ENCODE results near the gene TPST1. TPM values are rescaled to one million over a fixed set of nuclear protein-coding genes. Genes with fewer than 3 reads are reported as not detected.

Gene TPST1
- total RNA-seq, 4 donors from 2014 or later: 21.0 to 97.0 (median 34.8) TPM

- H3K4me1 ChIP-seq: no peaks in the 10 kb centered on the region
- intact Hi-C loops (cut with DNase I; ENCODE audit: low total_unique reads): no loop called here
- TF ChIP-seq POLR2A (IDR thresholded peaks at IDR 0.05): no peak
- TF ChIP-seq, protein P1, sequence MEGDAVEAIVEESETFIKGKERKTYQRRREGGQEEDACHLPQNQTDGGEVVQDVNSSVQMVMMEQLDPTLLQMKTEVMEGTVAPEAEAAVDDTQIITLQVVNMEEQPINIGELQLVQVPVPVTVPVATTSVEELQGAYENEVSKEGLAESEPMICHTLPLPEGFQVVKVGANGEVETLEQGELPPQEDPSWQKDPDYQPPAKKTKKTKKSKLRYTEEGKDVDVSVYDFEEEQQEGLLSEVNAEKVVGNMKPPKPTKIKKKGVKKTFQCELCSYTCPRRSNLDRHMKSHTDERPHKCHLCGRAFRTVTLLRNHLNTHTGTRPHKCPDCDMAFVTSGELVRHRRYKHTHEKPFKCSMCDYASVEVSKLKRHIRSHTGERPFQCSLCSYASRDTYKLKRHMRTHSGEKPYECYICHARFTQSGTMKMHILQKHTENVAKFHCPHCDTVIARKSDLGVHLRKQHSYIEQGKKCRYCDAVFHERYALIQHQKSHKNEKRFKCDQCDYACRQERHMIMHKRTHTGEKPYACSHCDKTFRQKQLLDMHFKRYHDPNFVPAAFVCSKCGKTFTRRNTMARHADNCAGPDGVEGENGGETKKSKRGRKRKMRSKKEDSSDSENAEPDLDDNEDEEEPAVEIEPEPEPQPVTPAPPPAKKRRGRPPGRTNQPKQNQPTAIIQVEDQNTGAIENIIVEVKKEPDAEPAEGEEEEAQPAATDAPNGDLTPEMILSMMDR (IDR thresholded peaks at IDR 0.05): no peak
- H3K27ac ChIP-seq: no peak overlapping the region
- H3K9me3 ChIP-seq: no peaks in the 10 kb centered on the region
- DNase-seq: no peak
- no peaks in the 10 kb centered on the region for H3K27me3 ChIP-seq
- no peaks in the 10 kb centered on the region for H3K36me3 ChIP-seq
- H3K4me3 ChIP-seq: no peak overlapping the region
These were observed 16.5 kb upstream of the TPST1 start for GRCh38 chr7:66188645-66189044.

- no peak for DNase-seq
- Histone ChIP-seq H3K4me3 (no peak overlapping the region), H3K27me3 (no peaks in the 10 kb centered on the region), H3K27ac (no peak overlapping the region), H3K9me3 (no peaks in the 10 kb centered on the region), H3K36me3 (no peaks in the 10 kb centered on the region), H3K4me1 (no peaks in the 10 kb centered on the region)
- TF ChIP-seq POLR2A (IDR thresholded peaks at IDR 0.05): no peak
- TF ChIP-seq, protein P1 (IDR thresholded peaks at IDR 0.05): no peak
- intact Hi-C loops (cut with DNase I; ENCODE audit: low total_unique reads): no loop called here
These were observed 15.2 kb upstream of the TPST1 start for GRCh38 chr7:66189695-66190503.

DNA sequence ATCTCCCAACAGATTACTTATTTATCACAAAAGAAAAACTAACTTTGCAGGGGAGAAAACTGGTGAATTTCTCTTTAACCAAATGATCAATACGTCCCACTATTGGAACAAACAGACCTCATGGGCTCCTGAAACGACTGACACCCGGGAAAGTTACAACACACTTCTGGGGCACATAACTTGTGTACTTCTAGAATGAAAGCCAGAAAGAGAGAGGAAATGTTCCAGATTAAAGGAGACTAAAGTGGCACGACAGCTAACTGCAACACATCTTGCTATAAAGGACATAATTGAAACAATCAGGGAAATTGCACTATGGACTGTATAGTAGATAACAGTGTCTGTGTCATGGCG, 14.7 kb upstream of the TPST1 start:
- Histone ChIP-seq H3K27me3 (no peaks in the 10 kb centered on the region), H3K9me3 (no peaks in the 10 kb centered on the region), H3K4me3 (no peak overlapping the region), H3K36me3 (no peaks in the 10 kb centered on the region), H3K27ac (no peak overlapping the region), H3K4me1 (no peaks in the 10 kb centered on the region)
- TF ChIP-seq POLR2A (IDR thresholded peaks at IDR 0.05): no peak
- no peak for DNase-seq
- intact Hi-C loops (cut with DNase I; ENCODE audit: low total_unique reads): no loop called here

DNA sequence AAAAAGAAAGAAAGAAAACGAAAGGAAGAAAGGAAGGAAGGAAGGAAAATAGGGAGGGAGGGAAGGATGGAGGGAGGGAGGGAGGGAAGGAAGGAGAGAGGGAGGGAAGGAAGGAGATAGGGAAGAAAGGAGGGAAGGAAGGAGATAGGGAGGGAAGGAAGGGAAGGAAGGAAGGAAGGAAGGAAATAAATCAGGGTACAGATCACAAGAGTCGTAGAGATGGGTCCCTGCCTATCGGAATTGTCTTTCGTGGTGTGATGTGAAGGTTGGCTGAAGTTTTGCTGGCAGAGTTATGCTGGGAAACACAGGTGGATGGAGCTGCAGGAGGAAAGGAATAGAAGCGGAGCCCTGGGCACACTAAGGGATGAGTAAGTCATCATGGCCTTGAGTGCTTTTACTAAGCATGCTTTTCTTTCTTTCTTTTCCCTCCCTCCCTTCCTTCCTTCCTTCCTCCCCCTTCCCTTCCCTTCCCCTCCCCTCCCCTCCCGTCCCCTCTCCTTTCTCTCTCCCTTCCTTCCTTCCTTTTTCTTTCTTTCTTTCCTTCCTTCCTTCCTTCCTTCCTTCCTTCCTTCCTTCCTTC, 11.9 kb upstream of the TPST1 start:
- no peak for TF ChIP-seq POLR2A (IDR thresholded peaks at IDR 0.05)
- TF ChIP-seq, protein P1 (IDR thresholded peaks at IDR 0.05): no peak

GRCh38 chr7:66198469-66198868, 6.7 kb upstream of the TPST1 start:
- Histone ChIP-seq H3K36me3 (no peaks in the 10 kb centered on the region), H3K27ac (no peak overlapping the region), H3K27me3 (no peaks in the 10 kb centered on the region), H3K9me3 (no peaks in the 10 kb centered on the region), H3K4me1 (no peaks in the 10 kb centered on the region), H3K4me3 (no peak overlapping the region)
- DNase-seq: no peak
- intact Hi-C loops (cut with DNase I; ENCODE audit: low total_unique reads): no loop called here
- TF ChIP-seq POLR2A (IDR thresholded peaks at IDR 0.05): no peak
- TF ChIP-seq, protein P1 (IDR thresholded peaks at IDR 0.05): no peak

More for the DNA sequence above, 11.9 kb upstream of the TPST1 start:
- no peak for DNase-seq
- no peaks in the 10 kb centered on the region for H3K4me1 ChIP-seq
- no peak overlapping the region for H3K4me3 ChIP-seq
- H3K27ac ChIP-seq: no peak overlapping the region
- H3K9me3 ChIP-seq: no peaks in the 10 kb centered on the region
- intact Hi-C loops (cut with DNase I; ENCODE audit: low total_unique reads): no loop called here
- H3K36me3 ChIP-seq: no peaks in the 10 kb centered on the region
- no peaks in the 10 kb centered on the region for H3K27me3 ChIP-seq
